NK-92 (cell line): ENCODE results near the gene MZB1.
"Not testable (repeated sequence)": the region's sequence is repeated elsewhere in the genome, so short reads cannot be mapped to it uniquely, and the experiment has no call there.

Experiments
- DNase-seq: peaks from one replicate; lab custom pipeline; 2025; ENCODE audit not compliant: unreplicated experiment; lab: John Stamatoyannopoulos, UW

The MZB1 gene

DNA sequence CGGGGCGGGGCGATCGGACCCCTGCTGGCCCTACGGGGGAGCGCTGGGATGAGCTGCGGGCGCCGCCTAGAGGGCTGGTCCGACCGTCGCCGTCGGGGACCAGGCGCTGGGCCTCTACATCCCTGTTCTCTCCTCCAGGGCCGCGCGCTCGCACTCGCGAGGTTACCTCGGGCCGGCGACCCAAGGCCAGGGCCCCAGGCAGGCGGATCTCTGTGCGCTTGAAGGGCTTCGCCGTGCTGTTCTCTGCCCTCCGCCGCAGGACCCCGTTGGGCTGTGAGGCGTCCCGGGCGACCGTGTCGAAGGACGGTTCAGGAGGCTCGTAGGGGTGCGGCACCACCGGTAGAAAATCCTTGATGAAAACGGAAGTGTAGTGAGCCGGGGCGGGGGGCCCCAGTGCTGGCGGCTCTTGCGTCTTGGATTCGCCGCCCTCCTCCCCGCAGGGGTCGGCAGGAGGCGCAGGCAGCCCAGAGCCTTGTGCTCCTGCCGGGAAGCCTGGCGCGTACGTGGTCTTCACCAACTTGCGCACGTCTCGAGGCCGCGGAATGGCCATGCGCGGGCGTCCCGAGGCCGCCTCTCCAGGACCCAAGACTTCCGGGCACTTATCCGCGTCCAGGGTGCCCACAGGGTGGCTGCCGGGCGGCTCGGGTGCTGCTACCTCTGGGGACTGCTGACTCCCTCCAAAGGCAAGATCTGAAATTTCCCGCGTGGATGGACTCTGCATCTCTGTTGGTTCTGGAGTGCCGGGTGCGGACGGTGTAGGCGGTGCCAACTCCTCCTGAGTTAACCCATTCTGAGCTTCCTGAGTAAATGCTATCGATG is 3.2 kb upstream of the MZB1 start:
- no peak for DNase-seq

DNA sequence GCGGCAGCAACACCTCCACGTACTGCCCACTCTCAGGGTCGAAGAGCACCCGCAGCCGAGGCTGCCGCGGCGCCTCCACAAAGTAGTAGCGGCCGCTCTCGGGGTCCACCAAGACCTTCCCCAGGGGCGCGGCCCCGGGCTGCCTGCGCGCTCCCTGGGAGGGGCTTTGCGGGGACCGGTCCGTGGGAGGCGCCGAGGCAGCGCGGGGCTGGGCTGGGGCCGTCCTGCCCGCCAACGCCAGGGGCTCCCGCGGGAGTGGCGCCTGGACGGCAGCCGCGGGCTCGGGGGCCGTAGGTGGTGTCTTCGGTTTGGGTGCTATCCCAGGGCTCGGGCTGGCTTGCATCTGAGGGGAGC is 2.6 kb upstream of the MZB1 start:
- DNase-seq, result no peak

DNA sequence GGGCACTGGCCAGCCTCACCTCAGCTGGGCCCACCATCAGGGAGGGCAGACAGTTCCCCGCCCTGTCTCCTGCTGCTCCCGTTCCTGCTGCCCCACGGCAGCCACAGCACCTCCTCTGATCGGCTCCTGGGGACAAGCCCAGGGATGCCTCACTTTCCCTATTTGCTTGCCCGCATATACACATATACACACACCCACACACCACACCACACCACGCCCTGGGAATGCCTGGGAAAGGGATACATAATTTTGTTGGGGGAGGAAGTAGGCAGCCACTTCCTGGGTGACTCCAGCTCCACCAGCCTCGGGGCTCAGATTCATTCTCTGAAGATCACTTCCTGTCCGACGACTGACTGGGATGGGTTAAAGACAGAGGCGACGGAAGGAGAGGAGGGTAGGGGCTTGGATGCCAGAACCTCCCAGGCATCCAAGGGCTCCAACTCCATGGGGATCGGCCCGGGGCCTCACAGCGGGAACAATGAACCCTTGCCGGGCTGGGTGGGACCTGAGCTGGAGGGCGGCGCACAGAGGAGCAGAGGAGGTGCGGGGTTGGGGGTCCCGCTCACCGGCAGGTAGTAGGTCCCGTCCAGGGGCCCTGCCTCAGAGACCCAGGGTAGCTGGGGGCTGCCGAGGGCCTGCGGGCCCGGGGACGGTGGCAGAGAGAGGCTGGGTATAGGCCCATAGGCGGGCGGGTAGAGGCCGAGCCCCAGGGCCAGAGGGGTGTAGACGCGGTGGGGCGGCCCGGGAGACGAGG is 2.0 kb upstream of the MZB1 start:
- DNase-seq, result no peak

DNA sequence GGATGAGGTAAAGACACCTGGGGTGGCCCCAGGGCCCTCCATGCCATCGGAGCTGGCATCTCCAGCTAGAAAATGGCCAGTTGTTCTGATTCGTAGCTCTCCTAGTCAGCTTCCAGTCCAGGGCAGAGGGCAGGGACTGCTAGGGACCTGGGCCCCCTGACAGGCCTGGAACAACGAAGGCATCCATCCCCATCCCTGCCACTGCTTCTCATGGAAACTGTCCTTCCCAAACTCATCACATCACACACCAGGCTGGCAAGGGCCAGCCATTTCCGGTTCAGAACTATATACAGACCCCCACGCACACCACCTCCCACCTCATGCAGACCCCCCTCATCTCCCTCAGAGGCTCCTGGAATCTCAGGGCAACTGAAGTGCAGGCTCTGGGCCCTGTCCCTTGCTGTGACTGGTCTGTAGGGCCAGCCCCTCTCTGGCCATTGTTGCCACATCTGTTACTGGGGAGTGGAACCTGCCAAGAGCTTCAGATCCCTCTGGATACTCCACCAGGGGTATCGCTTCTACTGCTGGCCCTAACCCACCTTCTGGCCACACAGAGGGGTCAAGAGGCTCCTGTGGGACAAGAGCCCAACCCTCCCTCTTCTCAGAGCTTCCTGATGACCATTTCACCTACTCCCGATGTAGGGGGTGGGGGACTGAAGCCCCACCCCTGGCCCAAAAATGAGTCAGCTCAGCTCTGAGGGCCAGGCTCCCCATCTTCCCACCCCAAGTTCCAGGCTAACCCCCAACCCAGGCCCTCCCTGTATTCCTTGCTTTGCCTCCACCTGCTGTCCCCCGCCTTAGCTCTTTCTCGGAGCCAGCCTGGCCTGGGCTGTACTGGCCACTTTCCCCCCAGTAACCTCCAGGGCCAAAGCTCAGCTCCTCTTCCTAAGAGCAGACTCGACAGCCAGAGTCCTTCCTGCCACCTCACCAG is 1.2 kb upstream of the MZB1 start:
- no peak for DNase-seq

DNA sequence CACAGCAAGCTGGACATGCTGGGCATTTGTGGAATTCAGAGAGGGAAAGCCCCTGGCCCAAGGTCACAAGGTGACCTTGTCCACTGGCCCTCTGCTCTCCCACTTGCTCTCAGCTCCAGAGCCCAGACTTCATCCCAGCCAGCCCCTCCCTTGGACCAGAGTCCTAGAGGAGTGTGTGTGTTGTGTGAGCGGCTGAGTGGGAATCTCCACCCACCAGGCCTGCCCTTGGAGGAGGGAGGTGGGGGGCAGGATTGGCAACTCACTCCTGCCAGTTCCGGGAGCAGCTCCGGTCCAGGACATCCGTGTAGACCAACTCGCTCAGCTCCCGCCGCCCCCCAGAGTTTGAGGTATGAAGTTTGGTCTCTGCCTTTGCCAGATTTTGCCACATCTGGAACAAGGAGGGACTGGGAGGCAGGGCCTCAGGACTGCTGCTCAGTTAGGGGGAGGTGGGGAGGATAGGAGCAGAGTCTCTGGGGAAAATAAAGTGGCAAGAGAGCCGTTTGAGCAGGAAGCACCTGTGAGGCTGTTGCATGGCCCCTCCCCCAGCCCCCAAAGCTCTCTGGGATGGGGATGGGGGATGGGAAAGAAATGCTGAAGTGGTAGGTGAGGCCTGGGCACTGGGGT is 1.4 kb downstream of the MZB1 start:
- DNase-seq, result no peak

DNA sequence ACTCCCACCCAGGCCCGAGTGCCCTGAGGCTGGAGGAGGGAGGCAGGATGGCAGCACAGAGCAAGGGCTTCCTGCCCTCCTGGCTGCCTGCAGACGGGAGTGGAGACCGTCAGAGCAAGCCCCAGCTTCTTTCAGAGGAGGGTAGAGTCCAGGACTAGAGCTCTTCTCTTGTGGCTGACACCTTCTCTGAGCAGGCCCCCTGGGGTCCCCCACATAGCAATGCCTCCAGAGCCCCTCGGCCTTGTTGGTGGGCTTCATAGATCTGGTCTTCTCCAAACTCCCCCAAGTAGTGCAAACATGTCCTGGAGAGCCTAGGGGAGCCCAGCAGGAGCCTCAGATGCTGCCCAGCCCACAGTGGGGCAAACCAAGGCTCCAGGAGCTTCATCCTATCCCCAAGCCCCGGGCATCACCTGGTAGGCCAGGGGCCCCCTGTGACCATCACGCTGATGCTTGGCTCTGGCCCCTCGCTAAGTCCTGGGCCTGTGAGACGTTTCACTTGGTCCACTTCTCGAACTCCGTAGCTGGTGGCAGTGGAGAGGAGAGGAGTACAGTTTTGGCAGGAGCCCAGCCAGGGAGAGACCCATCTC is 2.0 kb downstream of the MZB1 start:
- DNase-seq, result no peak

DNA sequence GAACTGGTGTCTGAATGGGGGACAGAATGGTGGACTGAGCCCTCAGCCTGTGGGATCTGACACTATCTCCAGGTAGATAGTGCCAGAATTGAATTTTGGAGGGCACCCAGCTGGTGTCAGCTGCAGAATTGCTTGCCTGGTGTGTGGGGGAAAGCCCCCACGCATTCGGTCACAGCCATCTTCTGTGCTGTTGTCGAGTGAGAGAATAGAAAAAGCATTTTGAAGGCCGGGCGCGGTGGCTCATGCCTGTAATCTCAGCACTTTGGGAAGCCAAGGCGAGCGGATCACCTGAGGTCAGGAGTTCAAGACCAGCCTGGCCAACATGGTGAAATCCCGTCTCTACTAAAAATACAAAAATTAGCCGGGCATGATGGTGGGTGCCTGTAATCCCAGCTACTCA is 2.8 kb downstream of the MZB1 start:
- DNase-seq, result not testable (repeated sequence)

DNA sequence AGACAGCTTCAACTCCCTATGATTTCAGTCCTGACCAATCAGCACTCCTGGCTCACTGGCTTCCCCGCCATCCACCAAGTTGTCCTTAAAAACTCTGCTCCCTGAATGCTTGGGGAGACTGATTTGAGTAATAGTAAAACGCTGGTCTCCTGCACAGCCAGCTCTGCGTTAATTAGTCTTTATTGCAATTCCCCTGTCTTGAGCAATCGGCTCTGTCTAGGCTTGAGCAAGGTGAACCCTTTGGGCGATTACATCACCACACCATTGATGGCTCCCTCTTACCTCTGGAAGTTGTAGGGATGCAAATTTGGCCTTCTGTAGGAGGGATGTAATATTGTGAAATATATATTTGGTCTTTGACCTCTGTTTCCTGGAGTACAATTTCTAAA is 3.7 kb downstream of the MZB1 start:
- DNase-seq, result no peak

DNA sequence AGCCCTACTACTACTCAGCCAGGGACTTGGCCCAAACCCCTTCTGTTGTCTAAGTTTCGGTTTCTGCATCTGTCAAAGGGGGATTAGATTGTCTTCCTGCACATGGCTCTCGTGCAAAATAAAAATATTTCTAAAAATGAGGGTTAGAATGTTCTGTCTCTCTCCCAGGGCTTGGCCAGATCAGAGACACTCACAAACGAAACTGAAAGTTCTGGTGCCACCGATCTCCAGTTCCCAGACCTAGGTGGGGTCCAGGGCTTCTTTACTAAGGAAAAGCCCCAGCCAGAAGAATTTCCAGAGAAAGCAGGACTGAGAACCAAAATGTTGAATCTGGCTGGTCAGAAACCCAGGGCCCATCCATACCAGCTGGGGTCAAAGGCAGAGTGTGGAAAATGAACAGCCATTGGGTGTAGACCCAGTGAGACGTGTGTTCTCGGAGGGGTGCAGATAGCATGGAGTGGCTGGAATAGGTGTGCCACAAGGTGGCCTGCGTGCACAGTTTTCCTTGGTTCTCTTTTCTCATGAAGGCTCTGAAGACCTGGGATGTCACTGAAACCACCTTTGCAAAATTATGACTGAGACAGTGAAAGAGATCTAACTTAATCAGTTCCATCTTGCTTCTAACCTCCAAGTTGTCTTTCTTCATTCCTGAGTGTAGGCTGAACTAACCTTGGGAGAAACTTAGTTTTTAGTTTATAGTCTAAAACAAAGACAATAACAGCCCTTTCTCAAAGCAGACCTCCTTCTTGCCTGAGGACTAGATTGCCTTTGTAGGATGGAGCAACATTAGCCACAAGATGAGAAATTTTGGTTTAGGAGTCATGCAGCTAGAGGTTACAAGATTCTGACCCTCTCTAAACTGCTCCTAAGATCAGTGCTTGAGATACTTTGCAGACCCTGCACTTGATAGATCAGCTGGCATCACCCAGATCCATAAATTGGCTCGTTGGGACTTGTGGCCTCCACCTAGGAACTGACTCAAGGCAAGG is 4.4 kb downstream of the MZB1 start:
- no peak for DNase-seq

DNA sequence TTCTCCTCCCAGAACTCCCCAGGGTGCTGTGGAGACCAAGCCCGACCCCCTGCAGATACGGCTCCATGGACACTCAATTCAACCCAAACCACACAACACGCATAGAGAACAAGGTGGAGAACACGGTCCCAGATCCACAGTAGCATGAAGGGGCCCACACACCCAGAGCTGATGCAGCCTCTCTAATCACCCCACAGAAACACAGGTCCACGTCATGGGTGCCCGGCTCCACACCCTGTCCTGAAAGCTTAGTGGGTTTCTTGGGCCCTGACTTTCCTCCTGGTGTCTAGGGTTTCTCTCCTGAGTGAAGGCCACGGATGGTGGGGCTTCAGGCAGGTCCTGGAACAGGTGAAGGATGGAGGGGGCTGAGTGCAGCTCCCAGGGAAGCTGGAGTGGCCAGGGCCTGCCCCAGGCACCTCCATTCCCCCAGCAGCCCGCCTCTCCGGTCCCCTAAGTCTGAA is 5.1 kb downstream of the MZB1 start:
- DNase-seq, result no peak

DNA sequence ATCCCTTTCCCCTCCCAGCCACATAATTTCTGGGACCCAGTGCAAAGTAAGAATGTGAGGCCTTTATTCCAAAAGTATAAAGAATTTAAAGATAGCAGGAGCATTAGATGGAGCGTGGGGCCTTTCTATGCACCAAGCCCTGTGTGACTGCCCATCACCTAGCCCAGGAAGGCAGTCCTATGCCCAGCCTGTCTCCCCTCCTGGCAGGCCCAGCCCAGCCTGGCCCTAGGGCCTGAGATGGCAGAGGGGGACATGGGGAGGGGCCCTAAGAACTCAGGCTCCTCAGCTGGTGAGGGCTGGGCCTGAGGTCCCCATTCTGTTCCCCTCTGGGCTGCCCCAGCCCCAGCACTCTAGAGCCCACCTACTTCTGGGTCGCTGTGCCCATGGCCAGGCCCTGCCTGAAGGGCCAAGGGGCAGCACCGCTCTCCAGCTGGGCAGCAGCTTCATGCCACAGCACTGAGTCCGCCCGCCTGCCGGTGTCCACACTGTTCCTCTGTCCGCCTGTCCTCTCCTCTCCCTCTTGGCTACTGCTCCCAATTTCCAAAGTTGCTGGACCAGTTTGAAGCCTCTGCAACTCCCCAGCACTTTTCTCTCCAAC is 5.6 kb downstream of the MZB1 start:
- DNase-seq, result no peak

DNA sequence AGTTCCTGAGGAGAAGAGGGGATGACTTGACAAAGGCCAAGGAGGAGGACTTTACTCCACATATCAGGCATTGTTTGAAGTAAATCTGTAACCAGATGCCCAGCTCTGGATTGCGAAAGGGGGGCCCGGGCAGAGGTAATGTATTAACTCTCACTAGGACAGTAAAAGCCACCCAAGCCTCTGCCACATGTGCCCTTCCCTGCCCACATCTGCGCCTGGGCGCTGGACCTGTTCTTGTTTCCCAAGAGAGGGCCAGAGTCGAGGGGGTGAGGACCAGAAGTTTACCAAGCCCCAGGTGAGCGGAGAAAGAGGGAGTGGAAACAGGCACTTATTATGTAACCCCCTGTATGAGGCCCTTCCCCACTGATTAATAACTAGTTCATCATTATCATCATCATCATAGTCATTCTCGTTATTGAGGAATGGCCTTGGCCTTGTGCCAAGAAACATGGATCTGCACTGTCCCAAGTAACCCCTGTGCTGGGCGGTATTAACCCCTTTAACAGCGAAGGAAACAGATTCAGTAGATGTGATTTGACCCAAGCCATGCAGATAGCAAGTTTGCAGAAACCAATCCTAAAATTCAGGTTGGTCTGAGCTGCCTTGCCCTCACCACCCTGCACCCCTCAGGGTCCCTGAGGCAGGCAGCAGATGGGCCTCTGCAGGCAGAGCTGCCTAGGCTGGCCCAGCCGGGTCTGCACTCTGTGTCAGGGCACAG is 6.3 kb downstream of the MZB1 start, which contains the start of gene SLC23A1:
Gene SLC23A1 (minus strand): TSS at position 23 of the 718 bp plus-strand sequence. CDS start 44 bp downstream, outside the sequence.
- DNase-seq, result no peak

DNA sequence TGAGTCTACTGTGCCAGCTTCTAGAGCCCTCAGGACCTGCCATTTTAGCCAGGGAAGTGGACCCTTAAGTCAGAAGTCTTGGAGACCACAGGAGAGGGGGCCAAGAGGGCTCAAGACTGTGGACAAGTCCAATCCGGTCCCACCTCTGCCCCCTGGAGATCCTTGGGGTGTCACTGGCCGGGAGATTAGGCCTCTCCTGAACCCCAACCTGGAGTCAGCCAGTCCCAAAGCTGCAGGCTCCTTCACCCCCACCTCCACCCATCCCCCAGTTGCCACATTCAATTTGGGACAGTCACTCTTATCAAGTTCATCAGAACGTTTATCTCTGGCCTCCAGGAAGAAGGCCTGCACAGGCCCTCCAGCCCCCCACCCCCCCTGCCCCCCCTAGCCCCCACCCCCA is 6.9 kb downstream of the MZB1 start:
- DNase-seq, result no peak

DNA sequence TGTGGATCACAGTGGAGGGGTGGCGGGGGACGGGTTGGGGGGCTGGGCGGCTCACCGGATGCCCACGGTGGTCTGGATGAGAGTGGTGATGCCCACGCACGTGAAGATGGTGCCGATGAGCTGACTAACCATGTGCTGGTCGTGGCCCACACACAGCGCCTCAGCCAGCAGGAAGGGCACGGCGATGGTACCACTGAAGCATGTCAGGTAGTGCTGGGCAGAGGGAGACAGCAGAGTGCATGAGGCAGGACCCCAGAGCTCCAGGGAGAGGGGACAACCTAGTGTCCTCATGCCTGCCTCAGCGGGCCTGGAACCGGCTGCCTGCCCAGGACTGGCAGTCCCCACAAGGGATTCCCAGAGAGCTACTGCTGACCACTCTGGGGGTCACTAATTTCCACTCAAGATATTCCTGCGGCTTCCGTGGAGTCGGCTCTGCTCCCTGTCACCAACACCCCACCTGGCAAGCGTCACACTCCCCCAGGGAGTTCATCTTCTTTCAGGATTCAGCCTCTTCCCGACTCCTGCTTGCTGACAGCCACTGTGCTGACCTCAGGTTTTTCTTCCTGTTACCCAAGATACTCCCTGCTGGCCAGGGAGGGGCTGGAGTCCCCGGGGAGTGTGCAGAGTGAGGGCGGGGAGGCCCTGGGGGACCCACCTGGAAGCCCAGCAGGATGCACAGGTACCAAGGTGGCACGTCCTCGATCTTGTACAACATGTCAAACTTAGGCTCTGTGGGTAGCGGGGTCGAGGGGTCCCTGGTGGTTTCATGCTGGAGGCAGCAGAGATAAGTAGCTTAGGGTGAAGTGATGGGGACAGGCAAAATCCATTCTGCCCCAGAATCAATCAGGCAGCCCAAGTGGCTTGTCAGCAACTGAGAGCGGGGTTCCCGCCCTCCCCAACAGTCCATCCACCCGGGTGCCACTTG is 7.6 kb downstream of the MZB1 start:
- no peak for DNase-seq

DNA sequence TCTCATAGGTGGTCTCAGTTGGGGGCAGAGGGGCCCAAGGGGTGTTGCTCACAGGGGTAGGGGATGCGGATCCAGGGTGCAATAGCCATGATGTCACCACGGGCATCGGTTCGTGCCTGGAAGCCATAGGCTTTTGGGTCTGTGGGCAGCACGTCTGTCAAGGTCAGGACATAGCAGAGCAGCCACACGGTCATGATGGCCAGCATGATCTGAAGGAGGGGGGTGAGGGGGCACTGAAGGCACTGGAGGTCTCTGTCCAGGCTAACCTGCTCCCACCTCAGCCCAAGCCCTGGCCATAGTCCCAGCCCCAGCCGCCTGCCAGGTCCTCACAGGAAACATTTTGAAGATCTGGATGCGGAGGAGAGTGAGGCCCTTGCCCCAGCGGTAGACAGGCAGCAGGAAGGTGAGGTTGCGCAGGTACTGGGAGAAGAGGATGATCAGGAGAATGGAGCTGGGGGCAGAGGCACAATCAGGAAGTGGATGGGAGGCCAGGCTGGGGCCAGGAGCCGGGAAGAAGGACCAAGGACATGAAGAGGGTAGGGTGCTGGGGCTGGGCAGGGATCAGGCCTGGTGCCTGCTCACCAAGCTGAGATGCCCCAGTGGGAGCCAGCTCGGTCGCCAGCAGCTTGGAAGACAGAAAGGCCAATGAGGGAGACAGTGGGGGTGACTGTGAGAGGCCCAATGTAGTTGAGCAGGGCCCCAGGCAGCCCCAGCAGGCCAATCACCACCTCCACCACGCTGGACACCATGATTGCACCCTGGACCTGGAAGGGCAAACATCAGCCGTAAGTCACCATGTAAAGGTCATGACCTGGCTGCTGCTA is 9.9 kb downstream of the MZB1 start:
- DNase-seq, result no peak

DNA sequence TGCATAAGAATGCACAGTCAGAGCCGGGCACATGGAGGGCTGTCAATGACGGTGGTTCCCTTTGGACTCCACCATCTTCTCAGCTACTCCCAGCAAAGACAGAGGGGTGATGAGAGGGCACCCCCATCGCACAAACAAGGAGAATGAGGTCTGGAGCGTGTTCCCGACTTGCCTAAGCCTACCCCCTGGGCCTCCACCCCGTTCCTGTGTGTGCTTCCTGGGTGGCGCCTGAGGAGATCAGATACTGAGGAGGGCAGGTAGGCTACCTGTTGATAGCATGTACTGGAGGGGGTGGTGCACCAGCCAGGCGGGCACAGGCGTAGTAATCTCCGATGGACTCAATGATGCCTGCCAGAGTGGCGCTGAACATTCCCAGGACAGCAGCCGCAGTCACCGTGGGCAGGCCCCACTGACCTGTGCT is 10.8 kb downstream of the MZB1 start:
- DNase-seq, result no peak
